DMS153 treated with DMSO at 0.1 percent for 48 hours (cell line): ENCODE results near the gene CAPN15.
"Not testable (repeated sequence)": the region's sequence is repeated elsewhere in the genome, so short reads cannot be mapped to it uniquely, and the experiment has no call there.

Experiments used
- DNase-seq: peaks from one replicate; lab custom pipeline; 2025; ENCODE audit not compliant: unreplicated experiment; lab: John Stamatoyannopoulos, UW

CAPN15 gene

GRCh38 chr16:527015-527903 lies at the start of gene CAPN15:
Gene CAPN15 (plus strand): TSS chr16:527712. CDS start chr16:546839, 19,127 bp downstream.
- DNase-seq: peak; percentile 64

GRCh38 chr16:478287-478686 lies 49.2 kb upstream of the CAPN15 start:
- not testable (repeated sequence) for DNase-seq

DNA sequence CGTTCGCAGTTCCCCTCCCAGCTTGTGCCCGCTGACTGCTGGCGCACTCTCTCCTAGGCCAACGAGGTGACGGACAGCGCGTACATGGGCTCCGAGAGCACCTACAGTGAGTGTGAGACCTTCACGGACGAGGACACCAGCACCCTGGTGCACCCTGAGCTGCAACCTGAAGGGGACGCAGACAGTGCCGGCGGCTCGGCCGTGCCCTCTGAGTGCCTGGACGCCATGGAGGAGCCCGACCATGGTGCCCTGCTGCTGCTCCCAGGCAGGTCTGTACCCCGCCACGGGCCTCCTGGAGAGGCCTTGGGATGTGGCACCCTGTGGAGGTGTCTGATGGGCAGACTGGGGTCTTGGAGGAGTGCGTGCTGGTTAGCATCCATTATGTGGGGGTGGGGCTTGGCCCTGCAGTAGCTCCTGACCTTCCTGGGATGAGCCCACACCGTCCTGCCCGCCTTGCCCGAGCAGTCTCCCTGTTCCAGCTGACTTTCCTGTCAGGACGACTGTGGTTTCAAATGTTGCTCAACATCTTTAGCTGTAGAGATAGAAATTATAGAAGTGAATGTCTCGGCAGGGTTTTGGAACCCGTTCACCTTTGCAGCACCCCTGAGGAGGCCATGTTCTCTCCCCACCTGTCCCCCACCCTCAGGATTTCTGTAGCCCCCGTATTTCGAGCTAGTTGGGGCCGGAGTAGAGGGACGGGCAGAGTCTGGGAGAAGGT lies 44.9 kb upstream of the CAPN15 start:
- DNase-seq: no peak

DNA sequence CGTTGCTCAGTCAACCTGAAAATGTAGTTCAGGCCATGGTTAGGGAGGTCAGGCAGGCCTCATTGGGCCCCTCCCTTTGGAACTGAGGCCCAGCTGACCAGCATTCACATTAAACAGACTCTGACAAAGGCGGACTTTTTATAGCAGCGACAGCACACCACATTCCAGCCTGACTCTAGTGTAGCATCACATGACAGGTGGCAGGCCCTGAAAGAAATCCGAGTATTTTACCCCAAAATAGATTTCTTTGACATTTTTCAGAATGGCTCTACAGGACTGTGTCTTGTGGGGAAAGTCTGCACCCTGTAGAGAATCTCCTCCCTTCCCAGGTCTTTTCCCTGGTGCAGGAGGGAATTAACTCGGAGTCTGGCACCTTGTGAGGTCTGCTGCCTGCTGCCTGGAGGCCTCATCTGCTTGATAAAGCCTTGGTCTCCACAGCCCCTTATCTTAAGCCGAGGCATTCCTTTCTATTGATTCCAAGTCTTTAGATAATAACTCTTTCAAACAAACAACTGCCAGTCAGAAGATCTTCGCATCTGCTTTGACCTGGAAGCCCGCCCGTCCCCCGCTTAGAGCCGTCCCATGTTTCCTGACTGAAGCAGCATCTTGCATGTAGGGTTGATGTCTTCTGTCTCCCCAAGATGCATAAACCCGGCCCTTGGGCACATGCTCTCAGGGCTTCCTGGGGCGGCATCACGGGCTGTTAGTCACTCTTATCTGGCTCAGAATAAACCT lies 44.0 kb upstream of the CAPN15 start:
- no peak for DNase-seq

GRCh38 chr16:489606-490005 lies 37.9 kb upstream of the CAPN15 start:
- no peak for DNase-seq

DNA sequence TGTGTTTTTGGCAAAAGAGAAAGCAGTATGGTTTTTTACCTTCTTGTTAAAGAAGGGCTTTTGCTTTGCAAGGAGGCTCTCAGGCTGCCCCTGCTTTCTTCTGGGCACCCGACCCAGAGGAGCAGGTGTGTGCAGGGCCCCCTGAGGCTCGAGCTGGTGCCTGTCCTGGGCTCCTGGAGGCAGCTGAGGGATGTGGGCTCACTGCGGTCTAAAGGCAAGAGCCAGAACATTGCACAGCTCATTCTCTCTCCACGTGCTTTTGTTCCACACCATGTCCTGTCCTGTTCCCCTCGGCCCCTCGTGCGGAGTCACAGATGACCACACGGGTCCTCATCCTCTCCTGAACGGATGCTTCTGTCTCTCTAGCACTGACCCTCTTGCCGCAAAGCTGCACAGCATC lies 36.7 kb upstream of the CAPN15 start:
- no peak for DNase-seq

- no peak for DNase-seq
Measured at GRCh38 chr16:491220-491919, 36.1 kb upstream of the CAPN15 start.

DNA sequence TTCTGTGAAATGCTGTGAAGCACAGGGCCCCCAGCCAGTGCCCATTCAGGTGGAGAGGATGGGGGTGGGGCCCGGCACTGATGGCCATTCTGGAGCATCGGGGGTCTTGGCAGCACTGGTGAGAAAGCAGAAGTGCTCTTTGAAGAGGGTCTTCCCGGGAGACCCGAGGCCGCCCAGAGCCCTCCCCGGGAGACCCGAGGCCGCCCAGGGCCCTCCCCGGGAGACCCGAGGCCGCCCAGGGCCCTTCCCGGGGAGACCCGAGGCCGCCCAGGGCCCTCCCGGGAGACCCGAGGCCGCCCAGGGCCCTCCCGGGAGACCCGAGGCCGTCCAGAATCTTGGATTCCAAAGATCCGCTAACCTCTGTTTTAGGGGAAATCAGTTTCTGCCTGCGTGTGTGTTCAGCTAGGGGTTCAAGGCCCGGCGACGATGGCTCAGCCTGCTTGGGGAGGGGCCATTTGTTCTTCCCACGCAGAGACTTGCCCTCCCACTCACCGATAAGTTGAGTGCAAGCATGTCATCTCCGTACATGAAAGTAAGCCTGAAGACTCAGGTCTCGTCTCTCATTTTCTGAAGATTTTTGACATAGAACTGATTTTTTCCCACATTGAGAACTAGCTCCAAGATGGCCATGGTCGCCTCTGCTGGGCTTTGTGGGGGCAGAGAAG lies 35.2 kb upstream of the CAPN15 start:
- no peak for DNase-seq

DNA sequence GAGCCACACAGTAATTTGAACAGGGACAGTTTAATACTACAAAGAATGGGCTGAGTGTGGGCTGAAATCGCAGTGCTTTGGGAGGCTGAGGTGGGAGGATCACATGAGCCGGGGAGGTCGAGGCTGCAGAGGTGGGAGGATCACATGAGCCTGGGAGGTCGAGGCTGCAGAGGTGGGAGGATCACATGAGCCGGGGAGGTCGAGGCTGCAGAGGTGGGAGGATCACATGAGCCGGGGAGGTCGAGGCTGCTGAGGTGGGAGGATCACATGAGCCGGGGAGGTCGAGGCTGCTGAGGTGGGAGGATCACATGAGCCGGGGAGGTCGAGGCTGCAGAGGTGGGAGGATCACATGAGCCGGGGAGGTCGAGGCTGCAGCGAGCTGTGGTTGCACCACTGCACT lies 32.8 kb upstream of the CAPN15 start:
- DNase-seq: not testable (repeated sequence)

GRCh38 chr16:495127-495748 lies 32.3 kb upstream of the CAPN15 start:
- DNase-seq: peak; percentile 23

- no peak for DNase-seq
Measured at GRCh38 chr16:496097-496886, 31.2 kb upstream of the CAPN15 start.

DNA sequence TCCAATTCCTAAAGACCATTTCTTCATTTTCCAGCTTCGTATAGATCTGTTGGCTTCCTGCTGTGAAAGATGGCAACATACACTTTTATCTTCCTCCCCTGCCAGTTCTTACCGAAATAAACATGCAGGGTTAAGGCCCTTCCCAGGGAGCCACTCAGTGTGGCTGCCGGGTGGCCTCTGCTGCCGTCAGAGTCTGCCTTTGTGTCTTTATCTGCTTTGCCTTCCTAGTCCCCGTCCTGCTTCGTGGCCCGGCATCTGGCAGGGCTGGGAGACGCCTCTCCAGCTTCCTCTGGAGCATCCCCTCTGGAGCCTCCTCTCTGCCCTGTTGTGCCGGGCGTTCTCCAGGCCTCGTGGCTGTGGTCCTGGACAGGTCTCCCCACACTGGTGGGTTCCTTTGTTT lies 30.3 kb upstream of the CAPN15 start:
- DNase-seq: no peak

GRCh38 chr16:499924-500323 lies 27.6 kb upstream of the CAPN15 start:
- no peak for DNase-seq

- no peak for DNase-seq
Measured at GRCh38 chr16:500709-501108, 26.8 kb upstream of the CAPN15 start.

DNA sequence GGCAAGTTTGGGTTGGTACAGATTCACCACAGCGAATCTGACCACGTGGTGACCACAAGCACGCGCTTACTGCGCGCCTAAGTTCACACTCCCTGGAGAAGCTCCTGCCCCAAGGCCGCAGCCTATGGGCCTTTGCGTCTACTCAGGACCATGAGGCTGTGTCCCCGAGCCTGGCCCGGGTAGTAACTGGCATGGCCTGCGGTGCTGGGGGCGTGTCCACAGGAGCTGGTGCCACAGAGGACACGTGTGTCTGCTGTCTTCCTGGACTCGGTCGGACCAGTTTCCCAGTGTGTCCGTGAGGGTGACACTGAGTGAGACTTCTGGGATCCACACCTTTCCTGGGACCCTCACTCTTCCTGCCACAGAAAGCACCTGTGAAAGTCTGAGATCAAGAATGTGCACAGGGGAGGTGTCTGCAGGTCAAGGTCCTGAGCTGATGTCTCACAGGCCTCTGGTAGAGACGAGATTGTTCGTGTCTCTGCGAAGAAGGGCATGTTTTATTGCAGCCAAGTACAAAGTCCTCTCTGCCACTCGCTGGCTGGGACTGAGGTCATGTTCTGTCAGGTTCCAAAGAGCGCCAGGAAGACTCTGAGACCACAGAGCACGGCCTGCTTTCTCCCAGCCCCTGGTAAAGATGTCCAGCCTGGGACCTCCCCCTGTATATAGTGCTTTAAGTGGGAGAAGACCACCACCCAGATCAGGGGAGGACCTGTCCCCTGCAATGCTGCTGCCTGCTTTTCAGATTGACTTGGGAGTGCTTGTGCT lies 25.2 kb upstream of the CAPN15 start:
- no peak for DNase-seq

- no peak for DNase-seq
Measured at GRCh38 chr16:503150-504071, 24.1 kb upstream of the CAPN15 start.

DNA sequence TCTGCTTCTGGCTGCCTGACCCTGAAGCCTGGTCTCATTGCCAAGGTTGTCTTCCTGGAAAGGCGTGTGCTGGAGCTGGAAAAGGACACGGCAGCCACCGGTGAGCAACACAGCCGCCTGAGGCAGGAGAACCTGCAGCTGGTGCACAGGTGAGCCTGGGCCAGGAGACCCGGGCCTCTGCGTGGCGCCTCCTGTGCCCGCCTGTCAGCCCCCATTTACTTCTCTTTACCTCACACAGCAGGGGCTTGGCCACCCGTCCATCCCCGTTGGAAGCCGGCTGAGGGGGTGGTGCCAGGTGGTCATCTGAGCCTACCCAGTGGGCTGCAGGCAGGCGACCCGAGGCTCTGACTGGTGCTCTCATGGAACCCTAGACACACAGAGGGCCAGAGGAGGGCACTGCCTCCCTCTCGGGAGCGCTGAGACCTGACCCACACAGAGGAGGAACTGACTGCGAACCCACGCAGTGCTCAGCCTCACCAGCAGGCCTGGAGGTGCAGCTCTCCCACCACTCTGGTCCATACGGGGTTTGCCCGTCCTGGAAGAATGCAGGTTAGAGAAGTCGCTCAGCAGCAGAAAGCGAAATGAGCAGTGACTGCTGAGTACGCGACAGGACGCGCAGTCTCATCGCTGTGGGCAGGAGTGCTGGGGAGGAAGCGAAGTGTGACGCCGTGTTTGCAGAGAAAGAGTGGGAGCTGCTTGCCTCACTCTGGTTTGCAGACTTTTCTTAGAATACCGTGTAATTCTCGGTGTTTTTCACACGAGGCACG lies 21.9 kb upstream of the CAPN15 start:
- no peak for DNase-seq
